ENCODE measurements around the gene SORCS2. TPM values are rescaled to one million over a fixed set of nuclear protein-coding genes. Genes with fewer than 3 reads are reported as not detected.

SORCS2 gene
- total and polyA plus RNA-seq, 2 of the 8 experiments (the other 6 are each of a cell fraction or from before 2014, with no cell fraction given), result 0.36 to 1.8 TPM

DNA sequence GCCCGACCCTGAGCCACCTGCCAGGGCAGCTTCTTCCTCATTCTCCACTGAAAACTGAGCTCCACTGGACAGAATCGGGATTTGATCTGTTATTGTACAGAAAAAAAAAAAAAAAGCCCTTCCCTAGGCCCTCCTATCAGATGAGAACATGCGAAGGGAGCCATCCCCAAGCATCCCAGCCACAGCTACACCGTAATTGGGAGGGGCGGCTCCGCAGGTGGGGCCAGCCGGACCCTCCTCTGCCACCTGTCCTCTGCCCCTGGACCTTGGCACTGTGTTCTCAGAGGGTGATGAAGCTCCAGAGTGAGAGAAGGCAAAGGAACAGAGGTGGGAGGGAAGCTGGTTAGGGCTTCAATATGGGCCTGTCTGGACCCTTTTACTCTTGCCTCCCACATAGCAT, 482.4 kb downstream of the SORCS2 start:
- H3K4ac ChIP-seq (replicated peaks; ENCODE audit: insufficient read length, low read depth, low read length), result no peak overlapping the region
- H3K9me3 ChIP-seq (ENCODE audit: insufficient read depth in 2 of 2, low read depth in 1 of 2, low read length in 1 of 2), result peaks cover 2 to 3% of the 10 kb centered on the region in 2 experiments; a peak in 2 of 4 replicates
- no peak overlapping the region for H3K4me2 ChIP-seq (ENCODE audit: insufficient read depth in 1 of 2, low read depth in 2 of 2, low read length in 2 of 2)
- H2BK120ac ChIP-seq (replicated peaks; ENCODE audit: low read depth, low read length), result no peak overlapping the region
- no peak overlapping the region for H3K9ac ChIP-seq (replicated peaks in 1 of 4; ENCODE audit: extremely low read depth in 1 of 4, low read depth in 3 of 4, low read length in 3 of 4)
- H4K5ac ChIP-seq (ENCODE audit: insufficient read length, low read depth, low read length), result no peak overlapping the region
- no peak overlapping the region for H2BK15ac ChIP-seq (ENCODE audit: low read length)
- FAIRE-seq (no peak), DNase-seq (ENCODE audit: low read depth in 1 of 2, low spot score in 2 of 2) (no peak)
- WGBS, 2 experiments (ENCODE audit: extremely low coverage in 1 of 2, insufficient coverage in 1 of 2, insufficient read length in 1 of 2, insufficient replicate concordance in 2 of 2, low coverage in 1 of 2, low lambda C conversion rate in 2 of 2, missing lambda C conversion rate in 1 of 2), result 87% methylated on average over 7 of the region's 7 CpGs; no CpG with 5 or more reads in 1 of the 2 experiments
- no peak overlapping the region for H3K27ac ChIP-seq (ENCODE audit: low read depth, low read length)
- no peak overlapping the region for H3K4me3 ChIP-seq (ENCODE audit: extremely low read depth in 1 of 4, insufficient read depth in 2 of 4, low read depth in 3 of 4, low read length in 4 of 4)
- no peaks in the 10 kb centered on the region for H3K23me2 ChIP-seq (ENCODE audit: low read depth, low read length)
- H3K14ac ChIP-seq (ENCODE audit: insufficient read length), result no peak overlapping the region
- no peaks in the 10 kb centered on the region for H4K20me1 ChIP-seq (replicated peaks in 1 of 2; ENCODE audit: control insufficient read depth in 1 of 2, insufficient read depth in 2 of 2, low read length in 2 of 2)
- H3K18ac ChIP-seq (ENCODE audit: extremely low read depth, low read length), result no peak overlapping the region
- no peak overlapping the region for H2AFZ ChIP-seq (ENCODE audit: low read length)
- no peak overlapping the region for H3K23ac ChIP-seq (ENCODE audit: insufficient read length)
- POLR2A ChIA-PET (ENCODE audit: partially characterized antibody), result no interaction called here
- no peak overlapping the region for H2AK5ac ChIP-seq (ENCODE audit: low read depth, low read length)
- H3K36me3 ChIP-seq (ENCODE audit: control insufficient read depth in 2 of 4, insufficient read depth in 4 of 4, low read length in 3 of 4), result no peaks in the 10 kb centered on the region
- H2BK5ac ChIP-seq (ENCODE audit: low read depth, low read length), result no peak overlapping the region
- no peak overlapping the region for H2BK12ac ChIP-seq (ENCODE audit: low read depth, low read length)
- no peaks in the 10 kb centered on the region for H3K27me3 ChIP-seq (replicated peaks in 1 of 4; ENCODE audit: control insufficient read depth in 3 of 4, extremely low read depth in 1 of 4, insufficient read depth in 3 of 4, low read length in 3 of 4)
- H2BK20ac ChIP-seq (ENCODE audit: low read length), result no peak overlapping the region
- H3K79me1 ChIP-seq (ENCODE audit: low read depth, low read length), result no peaks in the 10 kb centered on the region
- no peak overlapping the region for H4K91ac ChIP-seq (replicated peaks; ENCODE audit: insufficient read length, low read length)
- no peaks in the 10 kb centered on the region for H3K79me2 ChIP-seq (ENCODE audit: control insufficient read depth in 1 of 2, insufficient read depth in 2 of 2, low read length in 2 of 2)
- H4K8ac ChIP-seq (ENCODE audit: extremely low read depth, insufficient read depth, low read length), result no peak overlapping the region
- no peak overlapping the region for H3K56ac ChIP-seq (replicated peaks; ENCODE audit: insufficient read length, low read depth, low read length)
- H3K4me1 ChIP-seq (replicated peaks in 1 of 4; ENCODE audit: control insufficient read depth in 3 of 4, insufficient read depth in 4 of 4, low read length in 3 of 4), result 0 out of 7 replicates have a peak, but pooled peaks cover 0 to 2% (median 0%) of the 10 kb centered on the region in 4 experiments
- CTCF ChIA-PET (ENCODE audit: partially characterized antibody), result interaction anchor here (1.9 kb wide), 1 partner anchor 45 kb away, joined by 6 read pairs; no protein-coding TSS in a partner anchor
- TF ChIP-seq CBX5 (IDR thresholded peaks at IDR 0.05; ENCODE audit: low read depth, low read length) (no peak), BACH1 (IDR thresholded peaks at IDR 0.05; ENCODE audit: low read length) (no peak), KDM4A (IDR thresholded peaks at IDR 0.05; ENCODE audit: low read depth, low read length, severe bottlenecking) (no peak), RAD21 (IDR thresholded peaks at IDR 0.05 in 1 of 2, conservative IDR thresholded peaks at IDR 0.05 in 1 of 2; ENCODE audit: low read depth in 2 of 2, low read length in 2 of 2) (no peak), SP4 (IDR thresholded peaks at IDR 0.05; ENCODE audit: low read length) (no peak)
- TF ChIP-seq, protein P1, sequence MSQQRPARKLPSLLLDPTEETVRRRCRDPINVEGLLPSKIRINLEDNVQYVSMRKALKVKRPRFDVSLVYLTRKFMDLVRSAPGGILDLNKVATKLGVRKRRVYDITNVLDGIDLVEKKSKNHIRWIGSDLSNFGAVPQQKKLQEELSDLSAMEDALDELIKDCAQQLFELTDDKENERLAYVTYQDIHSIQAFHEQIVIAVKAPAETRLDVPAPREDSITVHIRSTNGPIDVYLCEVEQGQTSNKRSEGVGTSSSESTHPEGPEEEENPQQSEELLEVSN (IDR thresholded peaks at IDR 0.05), result no peak
- TF ChIP-seq, protein P2, sequence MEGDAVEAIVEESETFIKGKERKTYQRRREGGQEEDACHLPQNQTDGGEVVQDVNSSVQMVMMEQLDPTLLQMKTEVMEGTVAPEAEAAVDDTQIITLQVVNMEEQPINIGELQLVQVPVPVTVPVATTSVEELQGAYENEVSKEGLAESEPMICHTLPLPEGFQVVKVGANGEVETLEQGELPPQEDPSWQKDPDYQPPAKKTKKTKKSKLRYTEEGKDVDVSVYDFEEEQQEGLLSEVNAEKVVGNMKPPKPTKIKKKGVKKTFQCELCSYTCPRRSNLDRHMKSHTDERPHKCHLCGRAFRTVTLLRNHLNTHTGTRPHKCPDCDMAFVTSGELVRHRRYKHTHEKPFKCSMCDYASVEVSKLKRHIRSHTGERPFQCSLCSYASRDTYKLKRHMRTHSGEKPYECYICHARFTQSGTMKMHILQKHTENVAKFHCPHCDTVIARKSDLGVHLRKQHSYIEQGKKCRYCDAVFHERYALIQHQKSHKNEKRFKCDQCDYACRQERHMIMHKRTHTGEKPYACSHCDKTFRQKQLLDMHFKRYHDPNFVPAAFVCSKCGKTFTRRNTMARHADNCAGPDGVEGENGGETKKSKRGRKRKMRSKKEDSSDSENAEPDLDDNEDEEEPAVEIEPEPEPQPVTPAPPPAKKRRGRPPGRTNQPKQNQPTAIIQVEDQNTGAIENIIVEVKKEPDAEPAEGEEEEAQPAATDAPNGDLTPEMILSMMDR (IDR thresholded peaks at IDR 0.05; ENCODE audit: control extremely low read depth in 1 of 3, insufficient read depth in 1 of 3, low read depth in 1 of 3, low read length in 3 of 3), result no peak
